HFFc6 (cell line): ENCODE data around the gene ENTPD6. TPM values are rescaled to one million over a fixed set of nuclear protein-coding genes. Genes with fewer than 3 reads are reported as not detected.
"Not testable (repeated sequence)": the region's sequence is repeated elsewhere in the genome, so short reads cannot be mapped to it uniquely, and the experiment has no call there.

Experiments used
- DNase-seq: peaks from one replicate; pipeline ENCODE4 v3.0.0-alpha.2; 2018
- H3K27ac Mint-ChIP-seq: 2 replicates; pipeline ENCODE4 v1.8.0; 2020; ENCODE audit warnings: mild to moderate bottlenecking, mixed read lengths
- H3K27me3 Mint-ChIP-seq: 2 replicates; pipeline ENCODE4 v1.8.0; 2021; ENCODE audit warnings: mild to moderate bottlenecking, moderate library complexity, mixed read lengths; ENCODE audit not compliant: insufficient read depth
- H3K36me3 Mint-ChIP-seq: 2 replicates; pipeline ENCODE4 v1.8.0; 2021; ENCODE audit warnings: low read depth, mixed read lengths
- H3K4me1 Mint-ChIP-seq: 2 replicates; pipeline ENCODE4 v1.8.0; 2020; ENCODE audit warnings: low read depth, mixed read lengths
- H3K4me3 Mint-ChIP-seq: 2 replicates; pipeline ENCODE4 v1.8.0; 2020; ENCODE audit warnings: mild to moderate bottlenecking, moderate library complexity, mixed read lengths
- H3K9me3 Mint-ChIP-seq: 2 replicates; pipeline ENCODE4 v1.8.0; 2020; ENCODE audit warnings: mild to moderate bottlenecking, mixed read lengths
- total RNA-seq, 6 experiments: library from RNA; stranded (reverse); fragmentation: NEBNext Ultra II Directional; extraction: Animal tissue kit (Norgen Biotek cat#: 25700); gene quantifications; 2 replicates in 1 of 6; 3 replicates in 5 of 6; pipeline ENCODE4 v1.2.3, GENCODE V29; 2021
- TF ChIP-seq, protein P1 (sequence below): fragments of 200-600 bp; sonication (generic); IDR thresholded peaks from 2 replicates; pipeline ENCODE4 v1.5.0; 2021; ENCODE audit warnings: antibody characterized with exemption, mild to moderate bottlenecking

The ENTPD6 gene
- total RNA-seq, 6 experiments from 2014 or later: 46.2 to 53.2 (median 51.6) TPM

DNA sequence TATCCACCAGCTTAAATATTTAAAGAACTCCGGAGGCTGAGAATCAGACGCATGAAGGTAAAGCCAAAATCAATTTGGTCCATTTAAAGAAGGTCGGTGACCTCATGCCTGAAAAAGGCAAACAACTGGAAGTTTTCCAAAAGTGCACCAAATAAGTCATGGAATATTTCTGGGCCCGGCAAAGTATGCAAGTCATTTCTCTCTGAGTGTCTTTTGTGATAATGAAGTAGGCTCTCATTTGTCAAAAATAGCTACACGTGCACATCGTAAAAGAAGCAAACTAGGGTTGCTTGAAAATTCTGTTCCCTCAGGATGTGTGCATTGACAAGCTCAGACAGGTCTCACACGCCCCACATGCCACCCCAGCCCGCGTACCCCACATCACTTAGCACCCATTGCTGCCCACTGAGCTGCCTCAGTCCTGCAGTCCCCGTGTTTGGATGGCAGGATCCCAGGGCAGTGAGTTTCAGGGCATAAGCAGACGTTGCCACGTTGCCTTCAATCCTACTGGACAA, 31.9 kb downstream of the ENTPD6 start:
- Mint-ChIP-seq H3K4me3 (no peak overlapping the region), H3K4me1 (peaks cover 34% of the 10 kb centered on the region), H3K27me3 (no peaks in the 10 kb centered on the region), H3K9me3 (no peaks in the 10 kb centered on the region), H3K27ac (peak overlapping the region; percentile 82; the same call in 1 of the 2 replicates), H3K36me3 (peaks cover 15% of the 10 kb centered on the region)
- TF ChIP-seq, protein P1, sequence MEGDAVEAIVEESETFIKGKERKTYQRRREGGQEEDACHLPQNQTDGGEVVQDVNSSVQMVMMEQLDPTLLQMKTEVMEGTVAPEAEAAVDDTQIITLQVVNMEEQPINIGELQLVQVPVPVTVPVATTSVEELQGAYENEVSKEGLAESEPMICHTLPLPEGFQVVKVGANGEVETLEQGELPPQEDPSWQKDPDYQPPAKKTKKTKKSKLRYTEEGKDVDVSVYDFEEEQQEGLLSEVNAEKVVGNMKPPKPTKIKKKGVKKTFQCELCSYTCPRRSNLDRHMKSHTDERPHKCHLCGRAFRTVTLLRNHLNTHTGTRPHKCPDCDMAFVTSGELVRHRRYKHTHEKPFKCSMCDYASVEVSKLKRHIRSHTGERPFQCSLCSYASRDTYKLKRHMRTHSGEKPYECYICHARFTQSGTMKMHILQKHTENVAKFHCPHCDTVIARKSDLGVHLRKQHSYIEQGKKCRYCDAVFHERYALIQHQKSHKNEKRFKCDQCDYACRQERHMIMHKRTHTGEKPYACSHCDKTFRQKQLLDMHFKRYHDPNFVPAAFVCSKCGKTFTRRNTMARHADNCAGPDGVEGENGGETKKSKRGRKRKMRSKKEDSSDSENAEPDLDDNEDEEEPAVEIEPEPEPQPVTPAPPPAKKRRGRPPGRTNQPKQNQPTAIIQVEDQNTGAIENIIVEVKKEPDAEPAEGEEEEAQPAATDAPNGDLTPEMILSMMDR: no peak
- DNase-seq: peak; percentile 35

DNA sequence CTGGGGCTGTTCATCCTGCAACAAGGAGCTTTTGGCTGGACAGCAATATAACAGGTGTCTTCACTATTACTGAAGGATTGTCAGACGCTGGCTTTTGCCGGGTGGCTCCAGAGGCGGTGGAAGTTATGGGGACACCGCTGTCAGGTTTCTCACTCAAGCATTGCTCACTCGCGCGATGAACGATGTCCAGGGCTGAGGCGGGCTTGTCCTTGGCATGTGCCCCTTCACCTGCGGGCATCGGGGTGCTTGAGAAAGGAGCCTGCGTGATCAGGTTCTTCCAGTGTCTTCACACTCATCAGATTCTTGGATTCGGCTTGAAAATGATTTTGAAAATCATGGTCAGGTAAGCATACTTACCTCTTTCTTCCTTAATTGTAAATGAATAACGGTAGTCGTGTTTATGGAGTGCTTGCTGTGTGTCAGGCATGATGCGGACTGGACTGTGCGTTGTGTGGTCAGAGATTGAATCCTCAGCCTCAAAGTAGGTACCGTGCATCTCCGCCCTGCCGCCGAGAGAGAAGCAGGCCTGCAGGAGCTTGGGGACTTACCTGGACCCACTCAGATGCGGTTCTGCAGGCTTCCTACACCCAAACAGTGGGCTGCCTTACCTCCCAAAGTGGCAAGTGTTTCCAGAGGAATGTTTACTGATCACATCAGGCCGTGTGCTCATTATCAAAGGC, 34.1 kb downstream of the ENTPD6 start:
- Mint-ChIP-seq H3K36me3 (peaks cover 15% of the 10 kb centered on the region), H3K27ac (no peak overlapping the region), H3K4me1 (peaks cover 33% of the 10 kb centered on the region), H3K4me3 (no peak overlapping the region), H3K9me3 (no peaks in the 10 kb centered on the region), H3K27me3 (no peaks in the 10 kb centered on the region; the same call in 1 of the 2 replicates)
- no peak for DNase-seq
- TF ChIP-seq, protein P1: no peak

DNA sequence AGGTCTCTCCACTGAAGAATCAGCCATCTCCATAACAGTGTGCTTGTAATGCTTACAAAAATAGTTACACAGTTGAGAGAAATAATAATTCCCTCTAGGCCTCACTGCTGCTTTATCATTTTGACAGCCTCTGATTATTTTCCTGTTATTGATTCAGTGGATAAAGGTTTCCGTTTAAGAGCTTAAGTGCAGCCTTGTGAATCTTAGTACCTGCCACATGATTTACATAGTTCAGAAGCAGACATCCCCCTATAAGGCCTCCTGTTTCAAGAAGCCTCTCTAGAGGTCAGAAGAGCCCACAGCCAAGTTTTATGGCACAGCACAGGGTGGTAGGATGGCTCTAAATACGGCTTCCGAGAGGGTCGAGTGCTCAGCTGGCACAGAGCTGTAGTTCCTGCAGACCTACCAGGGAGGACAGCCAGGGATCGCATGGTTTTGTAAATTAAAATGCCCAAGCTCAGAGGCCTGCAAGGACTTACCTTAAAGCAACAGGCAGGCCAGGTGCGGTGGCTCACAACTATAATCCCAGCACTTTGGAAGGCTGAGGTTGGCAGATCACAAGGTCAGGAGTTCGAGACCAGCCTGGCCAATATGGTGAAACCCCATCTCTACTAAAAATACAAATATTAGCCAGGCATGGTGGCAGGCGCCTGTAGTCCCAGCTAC, 34.8 kb downstream of the ENTPD6 start:
- Mint-ChIP-seq H3K27me3 (no peaks in the 10 kb centered on the region; the same call in 1 of the 2 replicates), H3K36me3 (peaks cover 15% of the 10 kb centered on the region), H3K9me3 (no peaks in the 10 kb centered on the region), H3K4me1 (peaks cover 36% of the 10 kb centered on the region), H3K27ac (no peak overlapping the region; the same call in 1 of the 2 replicates), H3K4me3 (no peak overlapping the region)
- no peak for DNase-seq
- TF ChIP-seq, protein P1: no peak

DNA sequence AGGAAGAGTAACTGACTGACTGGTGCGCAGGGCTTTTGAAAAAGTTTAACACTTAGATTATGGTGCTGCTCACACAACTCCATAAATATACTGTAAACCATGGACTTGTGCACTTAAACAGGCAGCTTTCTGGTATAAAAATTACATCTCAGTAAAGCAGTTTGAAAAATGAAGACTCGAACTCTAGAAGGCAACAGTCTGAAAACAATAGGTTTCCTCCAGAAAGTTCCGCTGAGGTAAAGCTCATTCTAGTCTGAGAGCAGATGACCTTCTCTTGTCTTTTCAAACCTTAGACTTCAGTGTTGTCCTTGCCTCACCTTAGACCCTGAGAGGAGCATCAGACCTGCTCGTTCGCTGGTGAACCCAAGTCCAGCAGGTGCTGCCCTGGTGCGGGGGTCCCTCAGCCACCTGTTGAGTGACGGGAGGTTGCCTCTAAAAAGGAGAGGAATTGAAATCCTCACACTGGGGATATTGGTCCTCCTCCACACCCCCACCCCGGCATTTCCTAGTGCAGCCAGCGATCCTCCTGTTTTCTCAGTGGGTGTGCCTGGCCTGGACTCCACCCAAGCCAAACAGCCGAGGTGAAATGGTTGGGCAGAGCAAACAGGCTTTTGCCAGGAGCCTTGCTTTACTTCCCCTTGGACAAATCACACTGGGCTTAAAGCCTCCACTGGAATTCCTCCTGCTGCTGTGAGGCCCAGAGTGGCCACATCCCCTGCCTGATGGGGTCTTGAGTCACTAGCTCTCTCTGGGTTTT, 37.7 kb downstream of the ENTPD6 start:
- H3K4me1 Mint-ChIP-seq: peaks cover 42% of the 10 kb centered on the region
- TF ChIP-seq, protein P1: no peak
- H3K4me3 Mint-ChIP-seq: no peak overlapping the region
- H3K9me3 Mint-ChIP-seq: no peaks in the 10 kb centered on the region
- no peaks in the 10 kb centered on the region; the same call in 1 of the 2 replicates for H3K36me3 Mint-ChIP-seq
- peaks cover 4% of the 10 kb centered on the region for H3K27me3 Mint-ChIP-seq
- DNase-seq: peak; percentile 15
- peak overlapping the region; percentile 38 for H3K27ac Mint-ChIP-seq

DNA sequence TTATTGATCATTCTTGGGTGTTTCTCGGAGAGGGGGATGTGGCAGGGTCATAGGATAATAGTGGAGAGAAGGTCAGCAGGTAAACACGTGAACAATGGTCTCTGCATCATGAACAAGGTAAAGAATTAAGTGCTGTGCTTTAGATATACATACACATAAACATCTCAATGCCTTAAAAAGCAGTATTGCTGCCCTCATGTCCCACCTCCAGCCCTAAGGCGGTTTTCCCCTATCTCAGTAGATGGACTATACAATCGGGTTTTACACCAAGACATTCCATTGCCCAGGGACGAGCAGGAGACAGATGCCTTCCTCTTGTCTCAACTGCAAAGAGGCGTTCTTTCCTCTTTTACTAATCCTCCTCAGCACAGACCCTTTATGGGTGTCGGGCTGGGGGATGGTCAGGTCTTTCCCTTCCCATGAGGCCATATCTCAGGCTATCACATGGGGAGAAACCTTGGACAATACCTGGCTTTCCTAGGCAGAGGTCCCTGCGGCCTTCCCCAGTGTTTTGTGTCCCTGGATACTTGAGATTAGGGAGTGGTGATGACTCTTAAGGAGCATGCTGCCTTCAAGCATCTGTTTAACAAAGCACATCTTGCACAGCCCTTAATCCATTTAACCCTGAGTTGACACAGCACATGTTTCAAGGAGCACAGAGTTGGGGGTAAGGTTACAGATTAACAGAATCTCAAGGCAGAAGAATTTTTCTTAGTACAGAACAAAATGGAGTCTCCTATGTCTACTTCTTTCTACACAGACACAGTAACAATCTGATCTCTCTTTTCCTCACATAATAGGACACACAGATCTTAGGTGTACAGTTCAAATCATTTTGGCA, 38.7 kb downstream of the ENTPD6 start:
- H3K9me3 Mint-ChIP-seq, H3K4me3 Mint-ChIP-seq, DNase-seq, H3K36me3 Mint-ChIP-seq, H3K27me3 Mint-ChIP-seq: not testable (repeated sequence)
- peaks cover 52% of the 10 kb centered on the region for H3K4me1 Mint-ChIP-seq
- H3K27ac Mint-ChIP-seq: peak overlapping the region; percentile 38
